Measurements from ENCODE around the gene C19orf12. TPM values are rescaled to one million over a fixed set of nuclear protein-coding genes. Genes with fewer than 3 reads are reported as not detected.

The C19orf12 gene
- total RNA-seq, 4 donors from 2014 or later: 118 to 324 (median 167) TPM

GRCh38 chr19:29685326-29685725 lies 29.7 kb downstream of the C19orf12 start:
- no peak for TF ChIP-seq CTCF (IDR thresholded peaks at IDR 0.05; ENCODE audit: low read depth)

GRCh38 chr19:29683009-29683408 lies 32.1 kb downstream of the C19orf12 start:
- TF ChIP-seq CTCF (IDR thresholded peaks at IDR 0.05; ENCODE audit: low read depth): no peak

GRCh38 chr19:29682236-29682895 lies 32.7 kb downstream of the C19orf12 start:
- no peak for TF ChIP-seq CTCF (IDR thresholded peaks at IDR 0.05; ENCODE audit: low read depth)

GRCh38 chr19:29681422-29682235 lies 33.4 kb downstream of the C19orf12 start:
- TF ChIP-seq CTCF (IDR thresholded peaks at IDR 0.05; ENCODE audit: low read depth): no peak

GRCh38 chr19:29680937-29681336 lies 34.1 kb downstream of the C19orf12 start:
- TF ChIP-seq CTCF (IDR thresholded peaks at IDR 0.05; ENCODE audit: low read depth): no peak

- TF ChIP-seq CTCF (IDR thresholded peaks at IDR 0.05; ENCODE audit: low read depth): no peak
These were observed 34.6 kb downstream of the C19orf12 start for GRCh38 chr19:29680447-29680846.

GRCh38 chr19:29679598-29680210 lies 35.4 kb downstream of the C19orf12 start:
- TF ChIP-seq CTCF (IDR thresholded peaks at IDR 0.05; ENCODE audit: low read depth): no peak
